Vagina (tissue), 2 donors: ENCODE results near the gene PALM.

Experiments
- CTCF ChIP-seq, 3 experiments: fragments of 450-650 bp in 2 of 3; fragments of 200-600 bp in 1 of 3; sonication (generic) in 1 of 3; IDR thresholded peaks; one replicate each; pipeline ENCODE4 v1.5.1; 2017 to 2019; ENCODE audit warnings: antibody characterized with exemption in 3 of 3, mild to moderate bottlenecking in 2 of 3, moderate library complexity in 2 of 3
- POLR2A ChIP-seq, 2 donors: fragments of 450-650 bp; IDR thresholded peaks; one replicate each; pipeline ENCODE4 v1.6.1; 2017; ENCODE audit warnings: antibody characterized with exemption in 2 of 2, mild to moderate bottlenecking in 2 of 2, moderate library complexity in 2 of 2

- TF ChIP-seq CTCF (IDR thresholded peaks at IDR 0.05) (no peak), POLR2A (IDR thresholded peaks at IDR 0.05) (no peak)
Measured at GRCh38 chr19:723714-724113, 15.0 kb downstream of the PALM start.
